OCI-LY7 (cell line): Measurements from ENCODE around the gene KCNK16.

Source experiments
- CTCF ChIP-seq: fragments of 200-600 bp; sonication (generic); conservative IDR thresholded peaks from 2 replicates; pipeline ENCODE4 v1.5.1; 2014; ENCODE audit warnings: mild to moderate bottlenecking, antibody characterized with exemption, low read length, moderate library complexity, mixed read lengths
- EZH2phosphoT487 ChIP-seq: fragments of 200-600 bp; sonication (generic); IDR thresholded peaks from 2 replicates; pipeline ENCODE4 v1.6.1; 2018; ENCODE audit warnings: low read depth, borderline replicate concordance, mild to moderate bottlenecking, mixed run types, antibody characterized with exemption, low read length, moderate library complexity, mixed read lengths

- TF ChIP-seq CTCF: no peak
- TF ChIP-seq EZH2phosphoT487: no peak
Measured at GRCh38 chr6:39330057-39330456, 7.6 kb upstream of the KCNK16 start.
